ENCODE data around the gene PANK1.

PANK1 gene

DNA sequence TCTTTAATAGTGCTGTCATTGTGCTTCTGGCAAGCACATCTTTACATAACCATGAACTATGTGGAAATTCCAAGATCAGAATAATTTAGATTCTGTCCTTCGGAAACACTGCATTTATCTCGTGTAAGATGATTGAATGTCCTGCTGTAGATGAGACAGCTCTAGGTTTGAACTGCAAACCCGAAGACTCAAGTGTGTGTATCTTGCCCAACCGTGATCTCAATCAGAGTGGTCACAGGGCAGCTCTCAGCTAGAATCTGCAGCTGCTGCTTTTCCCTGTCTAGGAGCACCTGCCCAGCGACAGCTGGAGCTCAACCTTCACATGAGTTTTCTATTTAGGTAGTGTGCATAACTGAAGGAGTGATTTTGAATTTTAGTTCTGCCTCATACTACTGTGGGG is 38.8 kb upstream of the PANK1 start:
- no peaks in the 10 kb centered on the region for H3F3A ChIP-seq (ENCODE audit: insufficient read depth, low read length)
- H3K9ac ChIP-seq (ENCODE audit: low read length), result no peak overlapping the region

DNA sequence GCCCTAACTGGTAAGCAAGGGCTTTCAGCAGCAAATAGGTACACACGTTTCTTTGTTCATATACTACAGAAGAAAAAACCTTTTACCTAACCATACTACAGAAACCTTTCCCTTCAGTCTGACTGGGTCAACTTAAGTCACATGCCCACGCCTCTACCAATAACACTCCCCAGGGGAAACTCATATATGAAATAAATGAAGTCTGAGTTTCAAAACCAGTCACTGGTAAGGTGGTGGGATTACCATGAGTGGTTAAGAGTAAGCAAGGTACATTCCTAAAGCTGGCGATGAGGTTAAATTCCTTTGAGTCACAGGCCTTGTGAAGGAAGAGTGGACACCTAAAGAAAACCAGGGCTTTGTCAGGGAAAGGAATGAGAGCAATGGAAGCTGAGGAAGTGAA is 34.9 kb upstream of the PANK1 start:
- no peaks in the 10 kb centered on the region for H3F3A ChIP-seq (ENCODE audit: insufficient read depth, low read length)
- H3K27me3 ChIP-seq (ENCODE audit: insufficient read depth, low read length), result no peaks in the 10 kb centered on the region
- no peak for TF ChIP-seq EZH2 (IDR thresholded peaks at IDR 0.05; ENCODE audit: borderline replicate concordance, low read length)
- no peak overlapping the region for H2AFZ ChIP-seq (ENCODE audit: low read length)
- H4K20me1 ChIP-seq (ENCODE audit: insufficient read depth, low read length), result no peaks in the 10 kb centered on the region
- no peaks in the 10 kb centered on the region for H3K36me3 ChIP-seq (ENCODE audit: insufficient read depth, low read length)
- H3K79me2 ChIP-seq (ENCODE audit: insufficient read depth, low read length), result no peaks in the 10 kb centered on the region
- no peaks in the 10 kb centered on the region for H3K4me1 ChIP-seq (ENCODE audit: insufficient read depth, low read length, severe bottlenecking)
- no peak overlapping the region for H3K4me2 ChIP-seq (ENCODE audit: low read length)
- H3K27ac ChIP-seq (ENCODE audit: low read depth, low read length, poor library complexity, severe bottlenecking), result no peak overlapping the region
- no peak overlapping the region for H3K9ac ChIP-seq (ENCODE audit: low read length)
- no peak overlapping the region for H3K4me3 ChIP-seq (ENCODE audit: low read depth, low read length, poor library complexity, severe bottlenecking)
- no peaks in the 10 kb centered on the region for H3K9me2 ChIP-seq (ENCODE audit: low read depth, low read length)
- H3K9me3 ChIP-seq (ENCODE audit: low read length), result no peaks in the 10 kb centered on the region

More for the DNA sequence above, 38.8 kb upstream of the PANK1 start:
- Histone ChIP-seq H3K27me3 (ENCODE audit: insufficient read depth, low read length) (no peaks in the 10 kb centered on the region), H3K4me3 (ENCODE audit: low read depth, low read length, poor library complexity, severe bottlenecking) (no peak overlapping the region), H3K9me2 (ENCODE audit: low read depth, low read length) (no peaks in the 10 kb centered on the region), H2AFZ (ENCODE audit: low read length) (no peak overlapping the region), H3K9me3 (ENCODE audit: low read length) (no peaks in the 10 kb centered on the region), H3K79me2 (ENCODE audit: insufficient read depth, low read length) (no peaks in the 10 kb centered on the region), H3K4me2 (ENCODE audit: low read length) (no peak overlapping the region), H3K4me1 (ENCODE audit: insufficient read depth, low read length, severe bottlenecking) (no peaks in the 10 kb centered on the region), H3K36me3 (ENCODE audit: insufficient read depth, low read length) (no peaks in the 10 kb centered on the region), H4K20me1 (ENCODE audit: insufficient read depth, low read length) (no peaks in the 10 kb centered on the region), H3K27ac (ENCODE audit: low read depth, low read length, poor library complexity, severe bottlenecking) (no peak overlapping the region)
- TF ChIP-seq, protein P1, sequence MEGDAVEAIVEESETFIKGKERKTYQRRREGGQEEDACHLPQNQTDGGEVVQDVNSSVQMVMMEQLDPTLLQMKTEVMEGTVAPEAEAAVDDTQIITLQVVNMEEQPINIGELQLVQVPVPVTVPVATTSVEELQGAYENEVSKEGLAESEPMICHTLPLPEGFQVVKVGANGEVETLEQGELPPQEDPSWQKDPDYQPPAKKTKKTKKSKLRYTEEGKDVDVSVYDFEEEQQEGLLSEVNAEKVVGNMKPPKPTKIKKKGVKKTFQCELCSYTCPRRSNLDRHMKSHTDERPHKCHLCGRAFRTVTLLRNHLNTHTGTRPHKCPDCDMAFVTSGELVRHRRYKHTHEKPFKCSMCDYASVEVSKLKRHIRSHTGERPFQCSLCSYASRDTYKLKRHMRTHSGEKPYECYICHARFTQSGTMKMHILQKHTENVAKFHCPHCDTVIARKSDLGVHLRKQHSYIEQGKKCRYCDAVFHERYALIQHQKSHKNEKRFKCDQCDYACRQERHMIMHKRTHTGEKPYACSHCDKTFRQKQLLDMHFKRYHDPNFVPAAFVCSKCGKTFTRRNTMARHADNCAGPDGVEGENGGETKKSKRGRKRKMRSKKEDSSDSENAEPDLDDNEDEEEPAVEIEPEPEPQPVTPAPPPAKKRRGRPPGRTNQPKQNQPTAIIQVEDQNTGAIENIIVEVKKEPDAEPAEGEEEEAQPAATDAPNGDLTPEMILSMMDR (IDR thresholded peaks at IDR 0.05; ENCODE audit: low read length), result no peak
- no peak for TF ChIP-seq EZH2 (IDR thresholded peaks at IDR 0.05; ENCODE audit: borderline replicate concordance, low read length)

DNA sequence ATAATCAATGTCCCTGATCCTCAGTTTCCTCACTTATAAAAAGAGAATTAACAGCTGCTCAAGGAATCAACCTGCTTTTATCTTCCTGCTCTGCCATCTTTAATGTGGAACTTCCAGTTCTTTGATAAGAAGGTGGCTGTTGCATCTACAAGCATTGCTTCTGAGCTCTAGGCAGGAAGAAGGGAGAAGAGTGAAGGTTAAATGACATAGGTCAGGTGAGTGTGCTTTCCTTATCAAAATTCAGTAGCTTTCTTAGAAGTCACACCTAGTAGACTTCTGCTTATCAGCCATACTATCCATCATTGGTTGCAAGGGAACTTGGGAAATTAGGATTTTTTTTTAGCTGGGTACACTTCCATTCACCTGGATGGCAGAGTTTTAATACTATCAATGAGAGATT is 32.3 kb upstream of the PANK1 start:
- no peaks in the 10 kb centered on the region for H3F3A ChIP-seq (ENCODE audit: insufficient read depth, low read length)
- H3K9me3 ChIP-seq (ENCODE audit: low read length), result no peaks in the 10 kb centered on the region
- no peaks in the 10 kb centered on the region for H4K20me1 ChIP-seq (ENCODE audit: insufficient read depth, low read length)
- H3K4me3 ChIP-seq (ENCODE audit: low read depth, low read length, poor library complexity, severe bottlenecking), result no peak overlapping the region
- no peaks in the 10 kb centered on the region for H3K4me1 ChIP-seq (ENCODE audit: insufficient read depth, low read length, severe bottlenecking)
- no peaks in the 10 kb centered on the region for H3K36me3 ChIP-seq (ENCODE audit: insufficient read depth, low read length)
- TF ChIP-seq, protein P1 (IDR thresholded peaks at IDR 0.05; ENCODE audit: low read length), result no peak
- TF ChIP-seq EZH2 (IDR thresholded peaks at IDR 0.05; ENCODE audit: borderline replicate concordance, low read length), result no peak
- no peak overlapping the region for H3K4me2 ChIP-seq (ENCODE audit: low read length)
- H3K27me3 ChIP-seq (ENCODE audit: insufficient read depth, low read length), result no peaks in the 10 kb centered on the region
- H3K27ac ChIP-seq (ENCODE audit: low read depth, low read length, poor library complexity, severe bottlenecking), result no peak overlapping the region
- no peaks in the 10 kb centered on the region for H3K79me2 ChIP-seq (ENCODE audit: insufficient read depth, low read length)
- no peaks in the 10 kb centered on the region for H3K9me2 ChIP-seq (ENCODE audit: low read depth, low read length)
- H3K9ac ChIP-seq (ENCODE audit: low read length), result no peak overlapping the region
- no peak overlapping the region for H2AFZ ChIP-seq (ENCODE audit: low read length)

DNA sequence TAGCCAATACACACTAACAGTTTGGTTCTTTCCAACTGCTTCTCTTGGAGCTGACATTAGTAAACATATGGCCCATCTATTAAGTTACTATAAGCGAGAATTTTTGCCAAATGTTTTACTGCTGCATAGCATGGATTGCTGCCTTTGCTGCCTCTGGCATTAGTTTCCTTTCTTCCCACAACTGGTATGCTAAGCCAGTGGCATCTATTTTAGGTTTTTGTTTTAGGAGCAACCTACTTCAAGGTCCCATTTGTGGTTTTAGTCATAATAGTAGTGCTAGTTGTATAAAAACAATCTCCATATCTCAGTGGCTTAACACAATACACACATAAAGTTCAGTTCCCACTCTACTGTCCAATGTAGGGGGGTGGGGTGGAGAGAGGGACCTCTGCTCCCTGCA is 25.9 kb upstream of the PANK1 start:
- Histone ChIP-seq H3K9me2 (ENCODE audit: low read depth, low read length) (no peaks in the 10 kb centered on the region), H3K4me3 (ENCODE audit: low read depth, low read length, poor library complexity, severe bottlenecking) (no peak overlapping the region), H3K79me2 (ENCODE audit: insufficient read depth, low read length) (no peaks in the 10 kb centered on the region), H4K20me1 (ENCODE audit: insufficient read depth, low read length) (no peaks in the 10 kb centered on the region), H3K4me2 (ENCODE audit: low read length) (no peak overlapping the region), H2AFZ (ENCODE audit: low read length) (no peak overlapping the region), H3K27ac (ENCODE audit: low read depth, low read length, poor library complexity, severe bottlenecking) (no peak overlapping the region), H3K4me1 (ENCODE audit: insufficient read depth, low read length, severe bottlenecking) (no peaks in the 10 kb centered on the region), H3K9me3 (ENCODE audit: low read length) (no peaks in the 10 kb centered on the region), H3K36me3 (ENCODE audit: insufficient read depth, low read length) (no peaks in the 10 kb centered on the region), H3K9ac (ENCODE audit: low read length) (no peak overlapping the region), H3F3A (ENCODE audit: insufficient read depth, low read length) (no peaks in the 10 kb centered on the region), H3K27me3 (ENCODE audit: insufficient read depth, low read length) (no peaks in the 10 kb centered on the region)
- TF ChIP-seq, protein P1 (IDR thresholded peaks at IDR 0.05; ENCODE audit: low read length), result no peak

Measured in OCI-LY1 (cell line).